RWPE2 (cell line): ENCODE measurements around the gene UBASH3A.

ENCODE experiments used
- ATAC-seq: fragments of 200-7000 bp; cut with Tn5 transposase; 3 replicates; pipeline ENCODE4 v1.9.1; 2021; ENCODE audit warnings: low read depth
- DNase-seq: peaks from one replicate; pipeline ENCODE4 v3.0.0-alpha.2; 2020; ENCODE audit warnings: low spot score
- H3K27ac ChIP-seq: fragments of 450-650 bp; 2 replicates; pipeline ENCODE4 v1.5.1; 2017; ENCODE audit warnings: mild to moderate bottlenecking; ENCODE audit not compliant: poor library complexity, severe bottlenecking
- H3K27me3 ChIP-seq: fragments of 250-450 bp; sonication (Bioruptor Pico); 2 replicates; pipeline ENCODE4 v1.5.1; 2021; ENCODE audit warnings: mild to moderate bottlenecking, moderate library complexity; ENCODE audit not compliant: insufficient read depth, poor library complexity, severe bottlenecking
- H3K36me3 ChIP-seq: fragments of 250-450 bp; sonication (Bioruptor Pico); 2 replicates; pipeline ENCODE4 v1.5.1; 2020; ENCODE audit warnings: low read depth, mild to moderate bottlenecking, moderate library complexity
- H3K4me1 ChIP-seq: fragments of 250-450 bp; sonication (Bioruptor Pico); 2 replicates; pipeline ENCODE4 v1.5.1; 2021; ENCODE audit warnings: mild to moderate bottlenecking, moderate library complexity; ENCODE audit not compliant: insufficient read depth, poor library complexity, severe bottlenecking
- H3K4me3 ChIP-seq: fragments of 250-450 bp; sonication (Bioruptor Pico); 2 replicates; pipeline ENCODE4 v1.5.1; 2021; ENCODE audit warnings: mild to moderate bottlenecking, moderate library complexity; ENCODE audit not compliant: severe bottlenecking
- H3K9me3 ChIP-seq: fragments of 250-450 bp; sonication (Bioruptor Pico); 2 replicates; pipeline ENCODE4 v1.5.1; 2021; ENCODE audit warnings: mild to moderate bottlenecking, moderate library complexity; ENCODE audit not compliant: severe bottlenecking
- TF ChIP-seq, protein P1 (sequence below): fragments of 450-650 bp; IDR thresholded peaks from one replicate; pipeline ENCODE4 v1.5.1; 2017; ENCODE audit warnings: mild to moderate bottlenecking, moderate library complexity; ENCODE audit not compliant: poor library complexity, severe bottlenecking

UBASH3A gene

DNA sequence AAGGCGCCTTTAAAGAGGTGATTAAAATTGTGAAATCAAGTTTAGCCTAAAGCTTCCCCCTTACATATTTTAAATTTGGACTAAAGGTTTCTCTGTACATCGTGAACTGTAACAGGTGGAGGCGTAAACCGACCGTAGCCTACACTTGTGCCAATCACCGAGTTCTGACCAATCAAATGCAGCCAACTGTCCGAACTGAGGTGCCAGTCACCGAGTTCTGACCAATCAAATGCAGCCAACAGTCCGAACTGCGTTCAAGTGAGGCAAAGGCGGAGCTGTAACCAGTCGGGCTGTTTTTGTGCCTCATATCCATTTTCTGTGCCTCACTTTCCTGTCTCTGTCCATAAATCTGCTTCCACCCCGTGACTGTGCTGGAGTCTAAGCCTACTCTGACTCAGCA, 44.8 kb upstream of the UBASH3A start:
- H3K27me3 ChIP-seq, result no peaks in the 10 kb centered on the region
- peaks cover 2% of the 10 kb centered on the region for H3K9me3 ChIP-seq
- no peak overlapping the region for H3K27ac ChIP-seq
- ATAC-seq (no peak), DNase-seq (no peak)
- no peaks in the 10 kb centered on the region for H3K36me3 ChIP-seq
- no peaks in the 10 kb centered on the region for H3K4me1 ChIP-seq
- TF ChIP-seq, protein P1, sequence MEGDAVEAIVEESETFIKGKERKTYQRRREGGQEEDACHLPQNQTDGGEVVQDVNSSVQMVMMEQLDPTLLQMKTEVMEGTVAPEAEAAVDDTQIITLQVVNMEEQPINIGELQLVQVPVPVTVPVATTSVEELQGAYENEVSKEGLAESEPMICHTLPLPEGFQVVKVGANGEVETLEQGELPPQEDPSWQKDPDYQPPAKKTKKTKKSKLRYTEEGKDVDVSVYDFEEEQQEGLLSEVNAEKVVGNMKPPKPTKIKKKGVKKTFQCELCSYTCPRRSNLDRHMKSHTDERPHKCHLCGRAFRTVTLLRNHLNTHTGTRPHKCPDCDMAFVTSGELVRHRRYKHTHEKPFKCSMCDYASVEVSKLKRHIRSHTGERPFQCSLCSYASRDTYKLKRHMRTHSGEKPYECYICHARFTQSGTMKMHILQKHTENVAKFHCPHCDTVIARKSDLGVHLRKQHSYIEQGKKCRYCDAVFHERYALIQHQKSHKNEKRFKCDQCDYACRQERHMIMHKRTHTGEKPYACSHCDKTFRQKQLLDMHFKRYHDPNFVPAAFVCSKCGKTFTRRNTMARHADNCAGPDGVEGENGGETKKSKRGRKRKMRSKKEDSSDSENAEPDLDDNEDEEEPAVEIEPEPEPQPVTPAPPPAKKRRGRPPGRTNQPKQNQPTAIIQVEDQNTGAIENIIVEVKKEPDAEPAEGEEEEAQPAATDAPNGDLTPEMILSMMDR, result no peak
- H3K4me3 ChIP-seq, result no peak overlapping the region

DNA sequence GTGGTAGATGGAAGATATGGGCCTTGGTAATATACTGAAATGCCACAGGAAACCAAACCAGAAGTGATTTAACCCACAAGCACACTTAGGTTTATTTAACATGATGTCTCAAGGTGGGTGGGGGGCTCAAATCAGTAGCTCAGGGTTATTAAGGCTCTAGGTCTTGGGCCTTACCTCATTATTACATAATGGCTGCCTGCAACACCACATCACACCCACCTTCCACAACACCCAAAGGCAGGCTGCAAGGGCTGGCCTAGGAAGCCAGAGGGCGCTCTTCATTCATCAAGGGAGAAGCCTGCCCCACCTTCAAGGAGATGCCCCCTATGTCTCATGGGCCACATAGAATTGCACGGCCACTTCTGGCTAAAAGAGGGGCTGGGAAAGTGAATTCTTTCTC, 43.4 kb upstream of the UBASH3A start:
- no peak for ATAC-seq
- H3K4me1 ChIP-seq, result no peaks in the 10 kb centered on the region
- H3K9me3 ChIP-seq, result peaks cover 2% of the 10 kb centered on the region
- no peak overlapping the region for H3K27ac ChIP-seq
- DNase-seq, result no peak
- no peaks in the 10 kb centered on the region for H3K36me3 ChIP-seq
- no peaks in the 10 kb centered on the region for H3K27me3 ChIP-seq
- TF ChIP-seq, protein P1, result no peak
- no peak overlapping the region for H3K4me3 ChIP-seq

DNA sequence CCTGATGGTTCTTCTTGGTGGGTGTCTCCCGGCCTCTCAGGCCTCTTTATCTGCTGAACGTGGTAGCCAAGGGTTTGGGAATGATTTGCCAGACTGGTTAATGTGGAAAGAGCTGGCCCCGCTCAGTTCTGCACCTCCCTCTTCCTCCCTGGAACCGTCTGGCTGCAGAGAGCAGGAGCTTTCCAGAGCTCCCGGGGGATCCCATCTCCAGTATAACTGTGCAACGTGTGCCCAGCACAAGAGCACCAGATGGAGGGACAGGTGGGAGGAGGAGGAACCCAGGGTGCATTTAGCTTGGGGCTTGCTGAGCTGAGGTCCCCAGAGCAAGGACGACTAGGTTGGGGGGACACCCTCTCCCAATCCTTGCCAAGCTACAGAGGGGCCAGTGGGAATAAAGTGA, 42.4 kb upstream of the UBASH3A start:
- TF ChIP-seq, protein P1, result no peak
- no peak overlapping the region for H3K27ac ChIP-seq
- no peak for ATAC-seq
- H3K4me3 ChIP-seq, result no peak overlapping the region
- no peaks in the 10 kb centered on the region for H3K27me3 ChIP-seq
- DNase-seq, result no peak
- no peaks in the 10 kb centered on the region for H3K4me1 ChIP-seq
- H3K9me3 ChIP-seq, result peaks cover 1% of the 10 kb centered on the region
- no peaks in the 10 kb centered on the region for H3K36me3 ChIP-seq

DNA sequence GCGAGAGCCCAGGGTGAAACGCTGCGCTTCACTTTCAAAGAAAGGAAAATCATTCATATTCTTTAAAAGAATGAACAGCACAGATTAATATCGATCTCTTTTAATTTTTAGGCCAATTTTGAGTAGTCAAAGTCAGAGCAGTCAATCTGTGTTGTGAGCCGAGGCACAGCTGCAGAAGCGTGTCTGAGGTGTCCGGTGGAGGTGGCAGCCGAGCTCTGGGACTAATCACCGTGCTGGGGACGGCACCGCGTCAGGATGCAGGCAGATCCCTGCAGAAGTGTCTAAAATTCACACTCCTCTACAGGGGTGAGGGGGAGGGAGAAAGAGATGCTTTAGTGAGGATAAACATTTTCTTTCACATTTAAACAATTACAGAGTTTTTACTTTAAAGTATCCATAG, 41.5 kb upstream of the UBASH3A start:
- Histone ChIP-seq H3K4me3 (no peak overlapping the region), H3K4me1 (no peaks in the 10 kb centered on the region), H3K9me3 (no peaks in the 10 kb centered on the region), H3K36me3 (no peaks in the 10 kb centered on the region), H3K27ac (no peak overlapping the region), H3K27me3 (no peaks in the 10 kb centered on the region)
- ATAC-seq (no peak), DNase-seq (no peak)
- TF ChIP-seq, protein P1, result no peak

DNA sequence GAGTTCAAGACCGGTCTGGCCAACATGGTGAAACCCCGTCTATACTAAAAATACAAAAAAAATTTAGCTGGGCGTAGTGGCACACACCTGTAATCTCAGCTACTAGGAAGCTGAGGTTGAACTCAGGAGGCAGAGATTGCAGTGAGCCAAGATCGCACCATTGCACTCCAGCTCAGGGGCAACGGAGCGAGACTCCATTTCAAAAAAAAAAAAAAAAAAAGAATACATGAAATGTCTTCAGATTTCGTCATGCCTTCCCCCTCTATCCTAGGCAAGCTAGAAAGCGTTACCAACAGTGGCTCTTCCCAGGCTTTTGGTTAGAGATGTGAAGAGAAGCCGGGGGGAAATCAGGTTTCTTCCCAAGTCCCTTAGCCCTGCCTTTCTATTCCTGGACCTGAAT, 41.0 kb upstream of the UBASH3A start:
- H3K27me3 ChIP-seq, result no peaks in the 10 kb centered on the region
- no peaks in the 10 kb centered on the region for H3K36me3 ChIP-seq
- no peaks in the 10 kb centered on the region for H3K4me1 ChIP-seq
- H3K4me3 ChIP-seq, result no peak overlapping the region
- DNase-seq, result no peak
- H3K9me3 ChIP-seq, result no peaks in the 10 kb centered on the region
- TF ChIP-seq, protein P1, result no peak
- ATAC-seq, result no peak
- H3K27ac ChIP-seq, result no peak overlapping the region
